Right lobe of liver (tissue), 6 donors: ENCODE measurements around the gene TRMT11. TPM values are rescaled to one million over a fixed set of nuclear protein-coding genes. Genes with fewer than 3 reads are reported as not detected.

Experiments used
- ATAC-seq, 4 donors: fragments of 200-7000 bp; cut with Tn5 transposase; one replicate each; pipeline ENCODE4 v1.9.1; 2020; ENCODE audit warnings: mild to moderate bottlenecking in 4 of 4, moderate library complexity in 4 of 4
- DNase-seq, 3 donors: peaks; one replicate each; pipeline ENCODE4 v3.0.0-alpha.2; 2020
- H3K27ac ChIP-seq, 3 donors: fragments of 200-600 bp; one replicate each; pipeline ENCODE4 v1.8.0; 2022
- H3K27me3 ChIP-seq, 2 donors: fragments of 200-600 bp; one replicate each; pipeline ENCODE4 v1.8.0; 2022
- H3K36me3 ChIP-seq, 4 donors: fragments of 200-600 bp; sonication (generic) in 1 of 4; one replicate each; pipeline versions ENCODE4 v1.5.1 to v1.8.0; 2017 to 2022; ENCODE audit warnings: control low read depth in 1 of 4
- H3K4me1 ChIP-seq, 4 donors: fragments of 200-600 bp; sonication (generic) in 1 of 4; one replicate each; pipeline versions ENCODE4 v1.5.1 to v1.8.0; 2017 to 2022; ENCODE audit warnings: control low read depth in 1 of 4
- H3K4me3 ChIP-seq, 3 donors: fragments of 200-600 bp; one replicate each; pipeline ENCODE4 v1.8.0; 2022
- H3K9me3 ChIP-seq, 4 donors: fragments of 200-600 bp; sonication (generic) in 1 of 4; one replicate each; pipeline versions ENCODE4 v1.5.1 to v1.8.0; 2017 to 2022; ENCODE audit warnings: control low read depth in 1 of 4
- CTCF ChIP-seq, 4 donors: fragments of 200-600 bp in 3 of 4; fragments of 450-650 bp in 1 of 4; IDR thresholded peaks; one replicate each; pipeline versions ENCODE4 v1.5.1 to v1.8.0; 2016 to 2022; ENCODE audit warnings: antibody characterized with exemption in 4 of 4, mild to moderate bottlenecking in 2 of 4
- POLR2A ChIP-seq: fragments of 450-650 bp; IDR thresholded peaks from one replicate; pipeline ENCODE4 v1.6.1; 2017; ENCODE audit warnings: antibody characterized with exemption, mild to moderate bottlenecking
- WGBS: methylation state at CpG from one replicate; pipeline ENCODE4 v1.1.6; 2018; ENCODE audit warnings: low coverage, low lambda C conversion rate; ENCODE audit not compliant: insufficient coverage; ENCODE audit errors: missing lambda C conversion rate; 5-methylcytosine and 5-hydroxymethylcytosine counted together
- intact Hi-C, 2 donors: fragments of 100-400 bp; cut with DNase I; formaldehyde crosslinking; loops; one replicate each; pipeline versions ENCODE4 v1.11.2 to v1.14.1; 2022
- total RNA-seq, 6 experiments: library from RNA; depleted of rRNA in 2 of 6; stranded (reverse); fragments of >200 nt in 2 of 6; fragmentation: NEBNext Ultra II Directional in 3 of 6; extraction: Animal tissue kit (Norgen Biotek cat#: 25700) in 3 of 6; gene quantifications; one replicate each; pipeline versions ENCODE4 v1.1.0 to v1.2.4, GENCODE V29; 2016 to 2023
- donor health status: DM: no; HTN: yes; CAD: no.
- donor health status: DM: no; HTN: no; CAD: no.
- donor health status: DM: no; HTN: no; CAD: no.
- donor health status: DM: no; HTN: yes; CAD: no.
- donor health status: DM: no; HTN: yes; CAD: no.

The TRMT11 gene
- total RNA-seq, 6 experiments from 2014 or later = 12.6 to 36.0 (median 25.3) TPM

- TF ChIP-seq POLR2A = no peak
- TF ChIP-seq CTCF (IDR thresholded peaks at IDR 0.05) = no peak
- DNase-seq (no peak), ATAC-seq (no peak)
- Histone ChIP-seq H3K27ac (no peak overlapping the region), H3K4me3 (no peak overlapping the region), H3K36me3 (peaks cover 0 to 12% (median 2%) of the 10 kb centered on the region in 4 donors), H3K9me3 (no peaks in the 10 kb centered on the region), H3K27me3 (no peaks in the 10 kb centered on the region), H3K4me1 (peaks cover 0 to 17% (median 7%) of the 10 kb centered on the region in 4 donors)
- intact Hi-C loops = no loop called here
Measured at GRCh38 chr6:126041516-126041915, 55.2 kb downstream of the TRMT11 start.

- Histone ChIP-seq H3K36me3 (peaks cover 0 to 12% (median 2%) of the 10 kb centered on the region in 4 donors), H3K27me3 (no peaks in the 10 kb centered on the region), H3K4me1 (peaks cover 0 to 17% (median 7%) of the 10 kb centered on the region in 4 donors), H3K27ac (no peak overlapping the region), H3K9me3 (no peaks in the 10 kb centered on the region), H3K4me3 (no peak overlapping the region)
- no peak for ATAC-seq
- TF ChIP-seq POLR2A (no peak), CTCF (IDR thresholded peaks at IDR 0.05) (no peak)
- 89% methylated on average over 1 of the region's 1 CpG for WGBS
- DNase-seq = no peak
- intact Hi-C loops = no loop called here
Measured at GRCh38 chr6:126042001-126042419, 55.7 kb downstream of the TRMT11 start.

- Histone ChIP-seq H3K9me3 (no peaks in the 10 kb centered on the region), H3K27me3 (no peaks in the 10 kb centered on the region), H3K4me1 (peaks cover 0 to 14% (median 5%) of the 10 kb centered on the region in 4 donors), H3K4me3 (no peak overlapping the region), H3K27ac (no peak overlapping the region), H3K36me3 (peaks cover 0 to 8% (median 5%) of the 10 kb centered on the region in 4 donors)
- TF ChIP-seq POLR2A (no peak), CTCF (IDR thresholded peaks at IDR 0.05) (no peak)
- 95% methylated on average over 5 of the region's 7 CpGs for WGBS
- ATAC-seq (no peak), DNase-seq (no peak)
- intact Hi-C loops = no loop called here
Measured at GRCh38 chr6:126047648-126048047, 61.3 kb downstream of the TRMT11 start.

- H3K36me3 ChIP-seq = peaks cover 0 to 8% (median 5%) of the 10 kb centered on the region in 4 donors
- intact Hi-C loops = no loop called here
- 92% methylated on average over 2 of the region's 4 CpGs for WGBS
Measured at GRCh38 chr6:126048635-126049034, 62.3 kb downstream of the TRMT11 start.

More at GRCh38 chr6:126048635-126049034, 62.3 kb downstream of the TRMT11 start:
- Histone ChIP-seq H3K4me1 (peaks cover 0 to 24% (median 9%) of the 10 kb centered on the region in 4 donors), H3K4me3 (no peak overlapping the region), H3K27ac (no peak overlapping the region), H3K9me3 (no peaks in the 10 kb centered on the region), H3K27me3 (no peaks in the 10 kb centered on the region)
- ATAC-seq (no peak), DNase-seq (no peak)
- TF ChIP-seq CTCF (IDR thresholded peaks at IDR 0.05) (no peak), POLR2A (no peak)
